Breast epithelium (tissue), 4 donors: ENCODE results near the gene PPP2R5B. TPM values are rescaled to one million over a fixed set of nuclear protein-coding genes. Genes with fewer than 3 reads are reported as not detected.

Source experiments
- DNase-seq, 2 donors: peaks; one replicate each; pipeline ENCODE4 v3.0.0-alpha.2; 2019; ENCODE audit warnings: low spot score in 2 of 2
- H3K27ac ChIP-seq, 2 donors: fragments of 200-600 bp; sonication (generic) in 1 of 2; one replicate each; pipeline ENCODE4 v1.5.1; 2016 to 2019; ENCODE audit warnings: mild to moderate bottlenecking in 1 of 2
- H3K27me3 ChIP-seq, 2 donors: fragments of 200-600 bp; sonication (generic) in 1 of 2; one replicate each; pipeline versions ENCODE4 v1.5.1 to v1.6.0; 2017 to 2019; ENCODE audit warnings: control low read depth in 1 of 2, mild to moderate bottlenecking in 1 of 2
- H3K36me3 ChIP-seq: fragments of 200-600 bp; one replicate; pipeline ENCODE4 v1.5.1; 2019
- H3K4me1 ChIP-seq, 2 donors: fragments of 200-600 bp; sonication (generic); one replicate each; pipeline ENCODE4 v1.5.1; 2016 to 2019; ENCODE audit warnings: control low read depth in 1 of 2
- H3K4me3 ChIP-seq, 3 donors: fragments of 200-600 bp; sonication (generic); 1 replicate in 2 of 3; 2 replicates in 1 of 3; pipeline ENCODE4 v1.5.1; 2016 to 2019; ENCODE audit warnings: mild to moderate bottlenecking in 3 of 3, moderate library complexity in 2 of 3
- H3K9me3 ChIP-seq, 2 donors: fragments of 200-600 bp; sonication (generic) in 1 of 2; one replicate each; pipeline ENCODE4 v1.5.1; 2016 to 2019; ENCODE audit warnings: control low read depth in 1 of 2
- CTCF ChIP-seq, 3 donors: fragments of 450-650 bp; IDR thresholded peaks; one replicate each; pipeline ENCODE4 v1.5.1; 2016 to 2017; ENCODE audit warnings: antibody characterized with exemption in 3 of 3, mild to moderate bottlenecking in 3 of 3, moderate library complexity in 3 of 3
- POLR2A ChIP-seq: fragments of 450-650 bp; IDR thresholded peaks from one replicate; pipeline ENCODE4 v1.6.1; 2016; ENCODE audit warnings: antibody characterized with exemption, mild to moderate bottlenecking, moderate library complexity
- POLR2AphosphoS5 ChIP-seq, 3 donors: sonication (generic); formaldehyde crosslinking; IDR thresholded peaks; one replicate each; pipeline ENCODE4 v1.6.1; 2017; ENCODE audit warnings: antibody characterized with exemption in 3 of 3
- intact Hi-C: fragments of 100-400 bp; cut with DNase I; formaldehyde crosslinking; loops from one replicate; pipeline ENCODE4 v1.15.1; 2023; ENCODE audit warnings: low total_unique reads
- total RNA-seq, 3 donors: library from RNA; depleted of rRNA; stranded (reverse); fragments of >200 nt; gene quantifications; one replicate each; pipeline ENCODE4 v1.1.0, GENCODE V29; 2016

PPP2R5B gene
- total RNA-seq, 3 donors from 2014 or later, result 12.8 to 14.0 (median 13.8) TPM

GRCh38 chr11:64906314-64906635 lies 18.2 kb upstream of the PPP2R5B start:
- H3K27ac ChIP-seq, result no peak overlapping the region
- TF ChIP-seq POLR2A, result no peak
- TF ChIP-seq CTCF (IDR thresholded peaks at IDR 0.05), result no peak
- TF ChIP-seq POLR2AphosphoS5 (IDR thresholded peaks at IDR 0.05), result no peak
- intact Hi-C loops, result no loop called here
- H3K27me3 ChIP-seq, result no peaks in the 10 kb centered on the region
- no peak for DNase-seq
- H3K4me1 ChIP-seq, result no peaks in the 10 kb centered on the region
- H3K4me3 ChIP-seq, result no peak overlapping the region
- no peaks in the 10 kb centered on the region for H3K9me3 ChIP-seq
- H3K36me3 ChIP-seq, result peaks cover 25% of the 10 kb centered on the region

GRCh38 chr11:64908766-64909165 lies 15.7 kb upstream of the PPP2R5B start:
- intact Hi-C loops, result no loop called here
- Histone ChIP-seq H3K27ac (no peak overlapping the region), H3K4me3 (no peak overlapping the region), H3K9me3 (no peaks in the 10 kb centered on the region), H3K36me3 (peaks cover 22% of the 10 kb centered on the region), H3K27me3 (no peaks in the 10 kb centered on the region), H3K4me1 (no peaks in the 10 kb centered on the region)
- no peak for TF ChIP-seq CTCF (IDR thresholded peaks at IDR 0.05)
- no peak for TF ChIP-seq POLR2AphosphoS5 (IDR thresholded peaks at IDR 0.05)
- no peak for TF ChIP-seq POLR2A
- DNase-seq, result no peak

GRCh38 chr11:64909653-64910343 lies 14.7 kb upstream of the PPP2R5B start:
- H3K27me3 ChIP-seq, result no peaks in the 10 kb centered on the region
- no peak overlapping the region for H3K27ac ChIP-seq
- H3K36me3 ChIP-seq, result peaks cover 22% of the 10 kb centered on the region
- H3K4me1 ChIP-seq, result no peaks in the 10 kb centered on the region
- H3K9me3 ChIP-seq, result no peaks in the 10 kb centered on the region
- DNase-seq, result no peak
- TF ChIP-seq CTCF (IDR thresholded peaks at IDR 0.05) (no peak), POLR2AphosphoS5 (IDR thresholded peaks at IDR 0.05) (no peak), POLR2A (no peak)
- intact Hi-C loops, result no loop called here
- no peak overlapping the region for H3K4me3 ChIP-seq

GRCh38 chr11:64910451-64911093 lies 13.9 kb upstream of the PPP2R5B start:
- Histone ChIP-seq H3K36me3 (peaks cover 22% of the 10 kb centered on the region), H3K27me3 (no peaks in the 10 kb centered on the region), H3K4me3 (no peak overlapping the region), H3K4me1 (peaks cover 0 to under 1% of the 10 kb centered on the region in 2 donors), H3K27ac (no peak overlapping the region), H3K9me3 (no peaks in the 10 kb centered on the region)
- no peak for TF ChIP-seq POLR2AphosphoS5 (IDR thresholded peaks at IDR 0.05)
- no peak for TF ChIP-seq CTCF (IDR thresholded peaks at IDR 0.05)
- TF ChIP-seq POLR2A, result no peak
- DNase-seq, result no peak
- intact Hi-C loops, result no loop called here

- TF ChIP-seq POLR2A (no peak), POLR2AphosphoS5 (IDR thresholded peaks at IDR 0.05) (no peak), CTCF (IDR thresholded peaks at IDR 0.05) (no peak)
- Histone ChIP-seq H3K36me3 (peaks cover 19% of the 10 kb centered on the region), H3K4me3 (no peak overlapping the region), H3K4me1 (peaks cover 0 to 3% of the 10 kb centered on the region in 2 donors), H3K27ac (no peak overlapping the region), H3K27me3 (no peaks in the 10 kb centered on the region), H3K9me3 (no peaks in the 10 kb centered on the region)
- no peak for DNase-seq
- intact Hi-C loops, result no loop called here
These were observed 13.3 kb upstream of the PPP2R5B start for GRCh38 chr11:64911142-64911541.
